Large intestine (tissue), 3 donors: Measurements from ENCODE around the gene PDE4D. TPM values are rescaled to one million over a fixed set of nuclear protein-coding genes. Genes with fewer than 3 reads are reported as not detected.
"Not testable (repeated sequence)": the region's sequence is repeated elsewhere in the genome, so short reads cannot be mapped to it uniquely, and the experiment has no call there.

ENCODE experiments used
- DNase-seq, 2 donors: peaks; one replicate each; pipeline versions ENCODE4 v3.0.0 to v3.0.0-alpha.2; 2013
- H3K27ac ChIP-seq: one replicate; pipeline ENCODE4 v1.5.1; 2013; ENCODE audit warnings: low read length
- H3K27me3 ChIP-seq: 2 replicates; pipeline ENCODE4 v1.6.1; 2013; ENCODE audit warnings: low read length; ENCODE audit not compliant: control insufficient read depth, insufficient read depth
- H3K36me3 ChIP-seq: 2 replicates; pipeline ENCODE4 v1.6.1; 2013; ENCODE audit warnings: low read length; ENCODE audit not compliant: control insufficient read depth, insufficient read depth
- H3K4me1 ChIP-seq: one replicate; pipeline ENCODE4 v1.6.1; 2013; ENCODE audit warnings: low read length; ENCODE audit not compliant: control insufficient read depth, insufficient read depth
- H3K4me3 ChIP-seq: one replicate; pipeline ENCODE4 v1.5.1; 2013; ENCODE audit warnings: low read length
- H3K9me3 ChIP-seq: one replicate; pipeline ENCODE4 v1.6.1; 2013; ENCODE audit warnings: mild to moderate bottlenecking, low read depth, low read length, moderate library complexity; ENCODE audit not compliant: control insufficient read depth
- WGBS: methylation state at CpG from one replicate; pipeline ENCODE4 v1.1.5; 2013; ENCODE audit warnings: low lambda C conversion rate; ENCODE audit not compliant: insufficient coverage; 5-methylcytosine and 5-hydroxymethylcytosine counted together
- polyA plus RNA-seq: library from polyadenylated mRNA; unstranded; fragments of 120-200 nt; gene quantifications from one replicate; pipeline ENCODE4 v1.2.1, GENCODE V29; 2013

Gene PDE4D
- polyA plus RNA-seq, 1 donor: 13.5 TPM

- Histone ChIP-seq H3K9me3 (no peaks in the 10 kb centered on the region), H3K4me3 (no peak overlapping the region), H3K4me1 (no peaks in the 10 kb centered on the region), H3K36me3 (peaks cover 8% of the 10 kb centered on the region), H3K27me3 (no peaks in the 10 kb centered on the region), H3K27ac (no peak overlapping the region)
- DNase-seq: peak in 1 of 2 donors; percentile 8
- WGBS: no CpG with 5 or more reads among the region's 1 CpG
These were observed 835.3 kb downstream of the PDE4D start for GRCh38 chr5:59058237-59058636.

DNA sequence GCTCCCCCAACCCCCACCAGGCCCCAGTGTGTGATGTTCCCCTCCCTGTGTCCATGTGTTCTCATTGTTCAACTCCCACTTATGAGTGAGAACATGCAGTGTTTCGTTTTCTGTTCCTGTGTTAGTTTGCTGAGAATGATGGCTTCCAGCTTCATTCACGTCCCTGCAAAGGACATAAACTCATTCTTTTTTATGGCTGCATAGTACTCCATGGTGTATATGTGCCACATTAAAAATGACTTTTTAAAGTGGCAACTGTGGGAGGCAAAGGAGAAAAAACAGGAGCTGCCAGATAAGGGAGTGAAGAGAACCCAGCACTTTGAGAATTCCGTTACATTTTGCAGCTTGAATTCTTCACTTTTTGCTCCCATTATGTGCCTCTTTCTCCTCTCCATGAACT lies 836.9 kb downstream of the PDE4D start:
- not testable (repeated sequence) for H3K9me3 ChIP-seq, H3K27ac ChIP-seq, DNase-seq, H3K4me1 ChIP-seq, H3K36me3 ChIP-seq, H3K4me3 ChIP-seq, H3K27me3 ChIP-seq
- WGBS: no CpG with 5 or more reads among the region's 3 CpGs

DNA sequence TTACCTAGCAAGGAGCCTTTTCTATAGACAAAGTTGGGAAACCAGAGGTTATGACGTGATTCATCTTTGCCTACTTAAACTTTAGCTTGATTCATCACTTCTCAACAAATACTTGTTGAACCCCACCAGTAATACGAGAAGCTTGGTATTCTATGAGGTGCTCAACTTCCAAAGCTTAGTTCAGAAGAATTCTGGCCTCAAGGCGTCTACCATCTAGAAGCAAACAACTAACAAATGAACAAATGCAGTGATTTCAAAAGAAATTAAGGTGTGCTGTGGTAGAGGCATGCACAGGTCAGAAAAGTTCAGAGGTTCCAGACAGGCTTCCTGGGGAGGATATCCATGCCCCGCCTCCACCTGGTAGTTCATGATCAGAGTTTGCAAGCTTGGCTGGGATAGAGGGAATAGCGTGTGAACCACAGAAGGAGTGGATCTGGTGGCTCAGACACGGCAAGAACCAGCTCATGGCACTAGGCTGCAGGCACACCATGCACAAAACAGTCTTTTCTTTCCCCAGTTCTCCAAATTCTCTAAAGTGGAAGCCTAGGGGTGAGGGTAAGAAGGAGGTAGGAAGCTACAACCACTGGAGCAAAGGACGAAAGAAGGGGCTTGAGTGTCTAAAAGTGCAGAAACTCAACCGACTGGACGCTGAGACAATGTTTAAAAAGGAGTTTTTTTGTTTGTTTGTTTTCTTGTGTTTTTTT lies 837.6 kb downstream of the PDE4D start:
- Histone ChIP-seq H3K27me3 (no peaks in the 10 kb centered on the region), H3K27ac (no peak overlapping the region), H3K36me3 (peaks cover 8% of the 10 kb centered on the region), H3K4me1 (no peaks in the 10 kb centered on the region), H3K9me3 (no peaks in the 10 kb centered on the region), H3K4me3 (no peak overlapping the region)
- 67% methylated on average over 3 of the region's 9 CpGs for WGBS
- no peak for DNase-seq

DNA sequence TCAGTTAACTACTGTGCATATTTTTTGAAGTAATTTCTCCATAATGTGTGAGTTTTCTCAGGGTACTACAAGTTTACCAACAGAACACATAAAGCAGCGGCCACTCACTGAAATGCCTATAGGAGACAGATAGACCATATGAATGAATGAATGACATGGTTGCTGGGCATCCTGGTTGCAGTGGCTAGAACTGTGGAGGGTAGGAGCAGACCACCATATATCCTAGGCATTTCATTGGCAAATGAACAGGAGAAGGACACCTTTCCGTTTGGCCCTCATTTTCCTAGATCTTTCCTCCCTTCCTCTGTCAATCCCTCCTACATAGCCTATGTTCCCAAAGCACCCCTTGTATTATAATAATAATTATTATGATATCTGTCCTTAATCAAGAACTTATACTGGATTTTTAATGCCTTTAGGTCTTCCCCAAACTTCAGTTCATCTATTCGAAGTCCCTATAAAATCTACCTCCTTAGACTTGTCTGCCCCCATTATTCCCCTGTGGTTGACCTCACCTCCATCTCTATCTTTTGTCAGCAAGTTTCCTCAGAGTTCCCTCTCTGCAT lies 838.5 kb downstream of the PDE4D start:
- DNase-seq: no peak
- Histone ChIP-seq H3K9me3 (no peaks in the 10 kb centered on the region), H3K27ac (no peak overlapping the region), H3K36me3 (peaks cover 5% of the 10 kb centered on the region), H3K27me3 (no peaks in the 10 kb centered on the region), H3K4me3 (no peak overlapping the region), H3K4me1 (no peaks in the 10 kb centered on the region)
- 100% methylated on average over 1 of the region's 3 CpGs for WGBS

DNA sequence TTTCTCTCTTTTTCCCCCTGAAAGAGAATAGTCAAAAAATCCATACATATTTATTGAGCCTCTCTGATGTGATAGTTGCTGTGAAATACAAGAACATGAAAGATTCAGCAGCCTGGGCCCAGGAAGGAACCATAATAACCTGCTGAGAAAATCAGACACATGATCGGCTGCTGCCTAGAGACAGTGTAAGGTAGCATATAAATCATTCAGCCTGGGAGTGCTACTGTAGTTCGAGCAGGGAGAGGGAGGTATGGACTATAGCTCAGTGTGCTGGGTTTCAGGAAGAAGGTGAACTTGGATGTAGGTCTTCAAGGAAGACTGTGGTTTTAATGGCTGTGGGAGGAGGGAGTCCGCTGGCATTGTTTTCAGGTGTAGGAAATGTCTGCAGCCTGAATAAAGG lies 841.6 kb downstream of the PDE4D start:
- no CpG with 5 or more reads among the region's 3 CpGs for WGBS
- H3K4me1 ChIP-seq: no peaks in the 10 kb centered on the region

DNA sequence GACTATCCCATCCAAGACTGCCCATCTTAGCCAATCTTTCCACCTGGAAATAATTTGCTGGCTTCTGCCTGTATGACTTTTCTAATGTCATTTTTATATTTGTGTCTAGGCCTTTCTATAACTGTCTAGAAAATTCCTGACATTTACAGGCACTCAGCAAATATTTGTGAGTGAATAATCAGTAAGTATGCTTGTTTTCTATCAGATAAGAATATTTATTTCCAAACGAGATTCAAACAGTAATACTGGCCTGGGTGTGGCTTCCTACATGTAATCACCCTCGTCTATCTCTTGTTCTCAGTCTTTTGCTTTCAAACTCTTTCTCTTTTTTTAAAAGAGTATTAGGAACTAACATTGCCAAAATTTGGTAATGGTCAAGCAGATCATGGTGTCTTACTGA lies 844.4 kb downstream of the PDE4D start:
- no peak for DNase-seq
- no peaks in the 10 kb centered on the region for H3K4me1 ChIP-seq
- no peaks in the 10 kb centered on the region for H3K27me3 ChIP-seq
- H3K27ac ChIP-seq: no peak overlapping the region
- H3K9me3 ChIP-seq: no peaks in the 10 kb centered on the region
- H3K4me3 ChIP-seq: no peak overlapping the region
- no peaks in the 10 kb centered on the region for H3K36me3 ChIP-seq
- 16% methylated on average over 2 of the region's 2 CpGs for WGBS

More for the DNA sequence above, 841.6 kb downstream of the PDE4D start:
- DNase-seq: no peak
- no peak overlapping the region for H3K4me3 ChIP-seq
- H3K36me3 ChIP-seq: peaks cover 5% of the 10 kb centered on the region
- no peaks in the 10 kb centered on the region for H3K27me3 ChIP-seq
- no peaks in the 10 kb centered on the region for H3K9me3 ChIP-seq
- no peak overlapping the region for H3K27ac ChIP-seq

DNA sequence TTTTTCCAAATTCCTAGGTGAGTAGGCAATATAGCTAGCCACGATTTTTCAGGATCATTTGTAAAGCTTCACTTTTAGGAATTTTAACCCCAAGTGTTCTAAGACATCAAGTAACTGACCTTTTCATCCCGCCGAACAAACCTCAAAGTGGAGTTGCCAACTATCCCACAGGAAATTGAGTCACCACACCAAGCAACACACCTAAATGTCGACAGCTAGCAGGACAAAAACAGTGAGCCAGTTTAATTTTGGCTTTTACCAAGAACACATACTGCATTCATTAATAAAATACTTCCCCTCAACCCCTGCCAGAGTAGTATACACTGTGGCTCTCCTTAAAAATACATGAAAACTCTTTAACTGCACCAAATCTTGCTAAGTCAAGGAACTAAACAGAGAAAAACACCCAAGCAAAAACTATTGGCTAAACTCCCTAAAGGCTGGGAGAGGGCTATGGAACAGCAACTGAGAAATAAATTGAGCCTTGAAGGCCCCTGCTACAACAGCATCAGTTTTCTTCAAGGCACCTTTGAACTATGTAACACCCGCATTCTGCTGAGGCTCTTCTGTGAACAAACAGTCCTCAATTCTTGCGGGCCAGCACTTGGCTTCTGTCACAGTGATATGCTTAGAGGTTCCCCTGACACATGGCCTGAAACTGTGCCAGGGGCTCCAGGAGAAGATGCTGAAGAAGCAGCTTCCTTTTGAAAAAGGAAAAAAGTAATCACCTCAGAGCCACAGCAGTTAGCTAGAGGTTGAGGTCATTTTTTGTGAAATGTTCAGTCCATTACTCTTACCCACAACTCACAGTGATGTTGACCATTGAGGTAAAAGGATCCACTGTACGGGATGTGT lies 851.1 kb downstream of the PDE4D start:
- WGBS: no CpG with 5 or more reads among the region's 7 CpGs
- DNase-seq: no peak
- H3K9me3 ChIP-seq: peaks cover 3% of the 10 kb centered on the region
- H3K27me3 ChIP-seq: no peaks in the 10 kb centered on the region
- H3K27ac ChIP-seq: no peak overlapping the region
- no peak overlapping the region for H3K4me3 ChIP-seq
- peaks cover 6% of the 10 kb centered on the region for H3K4me1 ChIP-seq
- no peaks in the 10 kb centered on the region for H3K36me3 ChIP-seq

DNA sequence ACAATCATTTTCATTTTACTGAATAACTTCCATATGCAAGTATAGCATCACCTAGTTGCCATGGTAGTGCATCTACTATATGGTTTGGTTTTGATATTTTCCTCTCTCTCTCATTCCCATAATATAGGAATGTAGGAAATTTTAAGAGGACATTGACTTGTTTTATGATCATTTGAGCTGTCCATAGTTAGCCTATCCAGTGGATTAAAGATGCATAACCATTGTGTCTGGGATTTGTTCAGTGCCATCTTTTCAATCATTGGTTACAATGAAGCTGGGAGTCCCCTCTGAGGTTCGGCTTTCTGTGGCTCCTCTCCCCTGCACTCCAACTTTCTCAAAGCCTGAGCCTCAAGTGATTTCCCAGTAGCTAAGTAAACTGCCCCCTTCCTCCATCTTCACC lies 852.2 kb downstream of the PDE4D start:
- DNase-seq: no peak
- Histone ChIP-seq H3K27ac (no peak overlapping the region), H3K9me3 (peaks cover 3% of the 10 kb centered on the region), H3K36me3 (no peaks in the 10 kb centered on the region), H3K4me1 (peaks cover 6% of the 10 kb centered on the region), H3K27me3 (no peaks in the 10 kb centered on the region), H3K4me3 (no peak overlapping the region)
- no CpG with 5 or more reads among the region's 1 CpG for WGBS

DNA sequence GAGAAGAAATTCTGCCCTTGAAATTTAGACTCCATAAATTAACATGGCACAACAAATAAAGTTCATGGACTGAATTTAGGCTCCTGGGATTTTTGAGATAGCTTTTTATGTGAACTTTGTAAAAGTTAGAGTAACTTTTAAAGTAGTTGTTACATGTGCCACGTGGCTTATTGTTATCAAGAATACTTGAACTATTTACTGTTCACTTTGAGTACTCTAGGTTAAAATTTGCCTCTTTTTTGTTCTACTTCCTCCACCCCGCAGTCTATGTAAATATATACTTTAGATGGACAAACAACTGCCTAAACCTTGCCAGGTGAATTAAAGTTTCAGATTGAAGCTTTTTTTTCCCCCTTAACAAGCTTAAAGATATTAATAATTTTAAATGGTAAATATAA lies 852.7 kb downstream of the PDE4D start:
- WGBS: 10% methylated on average over 2 of the region's 2 CpGs
- no peak for DNase-seq

DNA sequence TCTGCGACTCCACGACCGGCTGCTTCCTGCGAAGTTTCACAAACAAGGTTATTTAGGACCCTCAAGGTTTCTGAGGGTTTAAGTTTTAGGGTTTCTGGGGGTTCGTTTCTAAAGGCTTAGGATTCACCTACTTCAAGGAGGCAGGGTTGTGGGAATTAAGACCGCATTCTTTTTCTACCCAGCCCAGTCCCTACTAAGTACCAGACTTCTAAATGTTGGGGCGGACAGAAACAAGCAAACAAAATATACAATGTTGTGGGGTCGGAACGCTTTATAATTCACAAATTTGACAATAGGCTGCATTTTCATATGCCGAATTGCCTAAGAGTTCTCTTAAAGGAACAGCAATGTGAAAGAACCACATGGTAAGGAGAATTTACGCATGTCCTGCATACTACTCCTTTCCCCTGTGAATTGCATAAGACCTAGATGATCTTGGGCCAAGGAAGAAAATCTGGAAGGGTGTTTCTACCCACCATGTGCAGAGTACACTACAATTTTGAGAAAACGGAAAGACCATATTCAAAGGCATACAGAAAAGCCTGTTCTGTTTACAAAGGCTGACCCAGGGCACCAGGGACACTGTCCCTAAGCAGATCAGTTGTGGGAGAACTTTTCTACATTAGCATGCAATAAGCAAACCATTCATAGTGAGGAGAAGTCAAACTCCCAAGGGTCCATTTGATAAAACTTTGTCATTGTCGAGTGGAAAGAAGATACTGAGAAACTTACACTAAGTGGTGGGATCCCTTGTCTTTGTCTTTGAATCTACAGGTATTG lies 853.3 kb downstream of the PDE4D start:
- H3K4me1 ChIP-seq: peaks cover 6% of the 10 kb centered on the region
- 56% methylated on average over 5 of the region's 13 CpGs for WGBS

More for the DNA sequence above, 852.7 kb downstream of the PDE4D start:
- H3K27me3 ChIP-seq: no peaks in the 10 kb centered on the region
- no peaks in the 10 kb centered on the region for H3K36me3 ChIP-seq
- H3K9me3 ChIP-seq: peaks cover 3% of the 10 kb centered on the region
- H3K4me1 ChIP-seq: peaks cover 6% of the 10 kb centered on the region
- no peak overlapping the region for H3K4me3 ChIP-seq
- H3K27ac ChIP-seq: no peak overlapping the region

More for the DNA sequence above, 853.3 kb downstream of the PDE4D start:
- H3K27me3 ChIP-seq: no peaks in the 10 kb centered on the region
- H3K27ac ChIP-seq: no peak overlapping the region
- H3K4me3 ChIP-seq: peak overlapping the region; percentile 78
- H3K9me3 ChIP-seq: peaks cover 3% of the 10 kb centered on the region
- peak in 1 of 2 donors; percentile 38 for DNase-seq
- no peaks in the 10 kb centered on the region for H3K36me3 ChIP-seq
